ENCODE data around the gene AFTPH. TPM values are rescaled to one million over a fixed set of nuclear protein-coding genes. Genes with fewer than 3 reads are reported as not detected.

The AFTPH gene
- total RNA-seq, 1 donor from 2014 or later: 58.0 TPM

DNA sequence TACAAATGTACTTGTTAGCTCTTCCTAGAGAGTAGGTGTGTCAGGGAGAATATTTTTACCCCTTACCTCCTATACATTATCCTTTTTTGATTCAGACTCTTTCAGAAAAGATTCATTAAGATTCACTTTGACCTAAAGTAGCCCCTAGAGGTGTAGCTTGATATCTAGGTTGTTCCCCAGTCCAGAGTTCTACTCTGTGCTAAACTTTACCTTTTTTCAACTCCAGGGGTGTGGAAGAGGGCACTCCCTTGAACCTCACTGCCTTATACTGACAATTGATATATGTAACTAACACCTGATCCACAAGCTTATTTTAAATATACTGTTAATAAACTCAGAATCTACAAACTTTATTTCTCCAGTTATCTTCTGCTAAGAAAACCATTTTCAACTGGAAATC lies 30.0 kb downstream of the AFTPH start:
- intact Hi-C loops (cut with DNase I): loop anchor here (2.0 kb wide), 1 partner anchor 223 kb away; no protein-coding TSS in a partner anchor
- peaks cover 4 to 8% of the 10 kb centered on the region in 2 donors for H3K4me1 ChIP-seq
- no peaks in the 10 kb centered on the region for H3K9me3 ChIP-seq
- TF ChIP-seq, protein P1, sequence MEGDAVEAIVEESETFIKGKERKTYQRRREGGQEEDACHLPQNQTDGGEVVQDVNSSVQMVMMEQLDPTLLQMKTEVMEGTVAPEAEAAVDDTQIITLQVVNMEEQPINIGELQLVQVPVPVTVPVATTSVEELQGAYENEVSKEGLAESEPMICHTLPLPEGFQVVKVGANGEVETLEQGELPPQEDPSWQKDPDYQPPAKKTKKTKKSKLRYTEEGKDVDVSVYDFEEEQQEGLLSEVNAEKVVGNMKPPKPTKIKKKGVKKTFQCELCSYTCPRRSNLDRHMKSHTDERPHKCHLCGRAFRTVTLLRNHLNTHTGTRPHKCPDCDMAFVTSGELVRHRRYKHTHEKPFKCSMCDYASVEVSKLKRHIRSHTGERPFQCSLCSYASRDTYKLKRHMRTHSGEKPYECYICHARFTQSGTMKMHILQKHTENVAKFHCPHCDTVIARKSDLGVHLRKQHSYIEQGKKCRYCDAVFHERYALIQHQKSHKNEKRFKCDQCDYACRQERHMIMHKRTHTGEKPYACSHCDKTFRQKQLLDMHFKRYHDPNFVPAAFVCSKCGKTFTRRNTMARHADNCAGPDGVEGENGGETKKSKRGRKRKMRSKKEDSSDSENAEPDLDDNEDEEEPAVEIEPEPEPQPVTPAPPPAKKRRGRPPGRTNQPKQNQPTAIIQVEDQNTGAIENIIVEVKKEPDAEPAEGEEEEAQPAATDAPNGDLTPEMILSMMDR (IDR thresholded peaks at IDR 0.05): no peak
- no peak overlapping the region for H3K4me3 ChIP-seq
- H3K27ac ChIP-seq: peak overlapping the region; percentile 23 to 91
- H3K36me3 ChIP-seq: no peaks in the 10 kb centered on the region
- no peaks in the 10 kb centered on the region for H3K27me3 ChIP-seq
- no peak for DNase-seq (ENCODE audit: low spot score in 2 of 2)

DNA sequence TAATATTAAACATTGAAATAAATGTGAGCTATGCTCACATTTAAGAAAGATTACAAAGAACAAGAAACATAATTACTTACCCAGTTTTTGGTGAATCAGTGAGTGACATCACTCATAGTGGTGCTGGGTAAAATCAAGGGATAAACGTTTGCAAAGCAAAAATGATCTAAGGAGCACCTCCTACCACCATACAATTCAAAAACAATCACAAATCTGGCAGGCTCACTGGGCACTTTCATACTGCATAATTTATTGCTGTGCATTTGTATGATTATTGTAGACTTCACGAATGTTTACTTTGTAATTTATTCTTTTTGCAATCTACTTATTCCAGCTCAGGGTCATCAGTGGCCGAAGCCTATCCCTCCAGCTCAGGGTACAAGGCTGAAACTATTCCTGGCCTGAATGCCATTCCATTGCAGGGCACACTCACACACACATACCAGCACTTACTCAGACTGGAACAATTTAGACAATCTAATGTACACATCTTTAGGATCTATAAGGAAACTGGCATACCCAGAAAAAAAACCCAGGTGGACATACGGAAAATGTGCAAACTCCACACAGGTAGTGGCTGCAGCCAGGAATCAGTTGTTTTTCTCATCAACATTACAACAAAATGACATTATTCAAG lies 34.4 kb downstream of the AFTPH start:
- H3K36me3 ChIP-seq: no peaks in the 10 kb centered on the region
- DNase-seq (ENCODE audit: low spot score in 2 of 2): no peak
- H3K4me3 ChIP-seq: no peak overlapping the region
- peaks cover 4 to 8% of the 10 kb centered on the region in 2 donors for H3K4me1 ChIP-seq
- no peaks in the 10 kb centered on the region for H3K27me3 ChIP-seq
- intact Hi-C loops (cut with DNase I): no loop called here
- no peaks in the 10 kb centered on the region for H3K9me3 ChIP-seq
- TF ChIP-seq, protein P1 (IDR thresholded peaks at IDR 0.05): no peak
- H3K27ac ChIP-seq: no peak overlapping the region

DNA sequence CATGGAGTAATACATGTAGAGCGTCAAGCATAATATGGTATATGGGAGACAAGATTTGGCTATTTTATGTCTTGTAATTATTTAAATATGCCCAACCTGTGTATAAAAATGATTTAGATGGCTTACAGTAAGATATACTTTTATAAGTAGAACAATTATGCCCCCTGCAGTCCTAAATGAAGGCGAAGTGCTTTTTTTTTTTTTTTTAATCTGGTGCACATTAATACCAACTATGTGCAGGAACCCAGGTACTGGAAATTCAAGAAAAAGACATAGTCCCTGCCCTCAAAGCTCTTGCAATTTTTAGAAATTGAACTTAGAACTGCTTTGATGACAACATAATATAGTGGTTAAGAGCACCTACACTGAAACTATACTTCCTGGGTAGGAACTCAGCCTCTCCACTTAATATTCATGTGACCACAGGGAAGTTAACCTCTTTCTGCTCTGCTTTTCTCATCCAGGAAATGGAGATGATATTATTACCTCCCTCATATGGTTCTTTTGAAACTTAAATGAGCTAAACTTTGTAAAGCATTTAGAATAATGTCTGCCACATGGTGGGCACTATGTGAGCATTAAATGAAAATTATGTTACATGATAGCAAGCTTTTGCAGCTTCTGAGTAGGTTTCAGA lies 38.1 kb downstream of the AFTPH start:
- TF ChIP-seq, protein P1 (IDR thresholded peaks at IDR 0.05): peak; percentile 13 to 47 (median 34)
- H3K9me3 ChIP-seq: no peaks in the 10 kb centered on the region
- no peak for DNase-seq (ENCODE audit: low spot score in 2 of 2)
- no peaks in the 10 kb centered on the region for H3K27me3 ChIP-seq
- intact Hi-C loops (cut with DNase I): loop anchor here (2.0 kb wide), 2 partner anchors 231 to 513 kb away; no protein-coding TSS in a partner anchor
- no peaks in the 10 kb centered on the region for H3K36me3 ChIP-seq
- no peaks in the 10 kb centered on the region for H3K4me1 ChIP-seq
- H3K27ac ChIP-seq: no peak overlapping the region
- no peak overlapping the region for H3K4me3 ChIP-seq

DNA sequence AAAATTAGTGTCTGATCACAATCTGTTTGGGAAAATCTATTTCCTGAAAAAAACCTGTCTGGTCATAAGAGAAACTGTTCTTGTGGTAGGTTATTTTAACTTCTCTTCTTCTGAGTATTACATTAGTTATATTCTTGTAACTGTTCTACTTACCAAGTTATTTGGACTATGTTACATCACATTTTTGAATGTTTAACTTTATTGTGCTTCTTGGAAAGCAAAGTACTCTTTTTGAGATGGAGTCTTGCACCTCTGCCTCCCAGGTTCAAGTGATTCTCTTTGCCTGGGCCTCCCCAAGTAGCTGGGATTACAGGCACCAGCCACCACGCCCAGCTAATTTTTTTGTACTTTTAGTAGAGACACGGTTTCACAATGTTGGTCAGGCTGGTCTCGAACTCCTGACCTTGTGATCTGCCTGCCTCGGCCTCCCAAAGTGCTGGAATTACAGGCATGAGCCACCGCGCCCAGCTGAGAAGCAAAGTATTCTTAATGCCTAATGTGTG lies 39.4 kb downstream of the AFTPH start:
- DNase-seq (ENCODE audit: low spot score in 2 of 2): no peak
- H3K9me3 ChIP-seq: no peaks in the 10 kb centered on the region
- no peak overlapping the region for H3K27ac ChIP-seq
- H3K4me1 ChIP-seq: no peaks in the 10 kb centered on the region
- TF ChIP-seq, protein P1 (IDR thresholded peaks at IDR 0.05): no peak
- H3K27me3 ChIP-seq: no peaks in the 10 kb centered on the region
- intact Hi-C loops (cut with DNase I): loop anchor here (2.0 kb wide), 2 partner anchors 233 to 515 kb away; no protein-coding TSS in a partner anchor
- H3K4me3 ChIP-seq: no peak overlapping the region
- no peaks in the 10 kb centered on the region for H3K36me3 ChIP-seq

DNA sequence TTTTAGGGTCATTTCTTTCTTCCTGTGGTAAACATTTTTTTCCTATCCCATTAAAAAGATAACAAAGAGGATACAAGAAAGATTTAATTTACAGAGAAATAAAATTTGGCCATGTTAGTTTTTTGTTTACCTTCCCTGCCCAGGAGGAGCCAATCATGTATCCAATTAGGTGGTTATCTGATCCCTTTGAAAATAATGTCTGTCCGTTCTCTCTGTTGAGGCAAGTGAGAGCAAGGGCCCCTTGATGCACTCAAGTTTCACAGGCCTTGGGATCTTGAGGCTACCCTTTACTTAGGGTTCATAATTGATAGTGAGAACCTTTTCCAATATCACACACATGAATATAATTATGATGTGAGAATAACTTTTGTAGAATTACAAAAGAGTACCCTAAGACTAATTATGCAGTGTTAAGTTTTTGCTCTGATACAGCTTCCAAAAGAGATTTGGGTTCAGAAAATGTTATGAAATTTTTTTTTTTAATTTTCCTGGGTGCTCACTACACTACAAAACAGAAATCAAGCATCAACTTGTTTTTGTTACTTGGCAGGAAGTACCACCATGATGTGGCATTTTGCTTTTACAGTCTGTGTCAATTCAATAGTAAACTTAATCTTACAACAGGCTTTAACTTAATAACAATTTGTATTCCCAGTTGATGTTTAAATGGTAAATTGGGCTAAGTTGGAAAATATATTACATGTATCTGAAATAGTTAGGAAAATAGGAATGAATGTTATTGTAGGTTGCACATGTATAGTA lies 42.0 kb downstream of the AFTPH start:
- TF ChIP-seq, protein P1 (IDR thresholded peaks at IDR 0.05): no peak
- Histone ChIP-seq H3K27ac (no peak overlapping the region), H3K4me3 (no peak overlapping the region), H3K27me3 (no peaks in the 10 kb centered on the region), H3K4me1 (no peaks in the 10 kb centered on the region), H3K9me3 (no peaks in the 10 kb centered on the region), H3K36me3 (peaks cover 5 to 7% of the 10 kb centered on the region in 2 donors)
- no peak for DNase-seq (ENCODE audit: low spot score in 2 of 2)
- intact Hi-C loops (cut with DNase I): no loop called here
